Suprapubic skin (tissue), 4 donors: ENCODE measurements around the gene STARD9. TPM values are rescaled to one million over a fixed set of nuclear protein-coding genes. Genes with fewer than 3 reads are reported as not detected.

Source experiments
- DNase-seq, 2 donors: peaks; one replicate each; pipeline ENCODE4 v3.0.0-alpha.2; 2019; ENCODE audit warnings: low spot score in 2 of 2
- H3K27ac ChIP-seq: fragments of 200-600 bp; sonication (generic); one replicate; pipeline ENCODE4 v1.5.1; 2019
- H3K27me3 ChIP-seq: fragments of 200-600 bp; sonication (generic); one replicate; pipeline ENCODE4 v1.5.1; 2019
- H3K36me3 ChIP-seq: fragments of 200-600 bp; sonication (generic); one replicate; pipeline ENCODE4 v1.5.1; 2019
- H3K4me1 ChIP-seq: fragments of 200-600 bp; sonication (generic); one replicate; pipeline ENCODE4 v1.5.1; 2019
- H3K4me3 ChIP-seq: fragments of 200-600 bp; sonication (generic); one replicate; pipeline ENCODE4 v1.5.1; 2019; ENCODE audit warnings: mild to moderate bottlenecking
- H3K9me3 ChIP-seq: fragments of 200-600 bp; sonication (generic); one replicate; pipeline ENCODE4 v1.5.1; 2019
- CTCF ChIP-seq, 2 donors: fragments of 200-600 bp in 1 of 2; fragments of 450-650 bp in 1 of 2; sonication (generic) in 1 of 2; IDR thresholded peaks; one replicate each; pipeline ENCODE4 v1.5.1; 2016 to 2019; ENCODE audit warnings: antibody characterized with exemption in 2 of 2, mild to moderate bottlenecking in 1 of 2, moderate library complexity in 1 of 2
- EP300 ChIP-seq: sonication (generic); formaldehyde crosslinking; IDR thresholded peaks from one replicate; pipeline ENCODE4 v1.6.1; 2017; ENCODE audit warnings: antibody characterized with exemption
- POLR2A ChIP-seq, 2 donors: fragments of 450-650 bp; IDR thresholded peaks; one replicate each; pipeline ENCODE4 v1.6.1; 2017; ENCODE audit warnings: antibody characterized with exemption in 2 of 2, mild to moderate bottlenecking in 2 of 2, moderate library complexity in 2 of 2
- POLR2AphosphoS5 ChIP-seq, 3 donors: sonication (generic); formaldehyde crosslinking; IDR thresholded peaks; one replicate each; pipeline ENCODE4 v1.6.1; 2017; ENCODE audit warnings: antibody characterized with exemption in 3 of 3
- WGBS: methylation state at CpG from one replicate; pipeline ENCODE4 v1.1.5; 2018; 5-methylcytosine and 5-hydroxymethylcytosine counted together
- total RNA-seq, 4 donors: library from RNA; depleted of rRNA; stranded (reverse); fragments of >200 nt; gene quantifications; one replicate each; pipeline ENCODE4 v1.1.0, GENCODE V29; 2016

Gene STARD9
- total RNA-seq, 4 donors from 2014 or later = 5.0 to 24.6 (median 7.6) TPM

GRCh38 chr15:42729409-42729808 lies 154.0 kb downstream of the STARD9 start:
- no peak overlapping the region for H3K4me3 ChIP-seq
- H3K36me3 ChIP-seq = peaks cover 99% of the 10 kb centered on the region
- DNase-seq = no peak
- no peaks in the 10 kb centered on the region for H3K4me1 ChIP-seq
- 100% methylated on average over 5 of the region's 7 CpGs for WGBS
- H3K27ac ChIP-seq = no peak overlapping the region
- TF ChIP-seq POLR2A (IDR thresholded peaks at IDR 0.05) (no peak), CTCF (IDR thresholded peaks at IDR 0.05) (no peak), EP300 (no peak), POLR2AphosphoS5 (IDR thresholded peaks at IDR 0.05) (no peak)
- no peaks in the 10 kb centered on the region for H3K27me3 ChIP-seq
- H3K9me3 ChIP-seq = no peaks in the 10 kb centered on the region

- Histone ChIP-seq H3K27ac (no peak overlapping the region), H3K9me3 (no peaks in the 10 kb centered on the region), H3K27me3 (no peaks in the 10 kb centered on the region), H3K4me1 (no peaks in the 10 kb centered on the region), H3K4me3 (no peak overlapping the region), H3K36me3 (peaks cover 98% of the 10 kb centered on the region)
- no peak for DNase-seq
- TF ChIP-seq EP300 (no peak), CTCF (IDR thresholded peaks at IDR 0.05) (no peak), POLR2AphosphoS5 (IDR thresholded peaks at IDR 0.05) (no peak), POLR2A (IDR thresholded peaks at IDR 0.05) (no peak)
- WGBS = 90% methylated on average over 8 of the region's 8 CpGs
Observed at GRCh38 chr15:42730135-42730534, 154.7 kb downstream of the STARD9 start.

- TF ChIP-seq EP300 = no peak
- no peak for TF ChIP-seq POLR2A (IDR thresholded peaks at IDR 0.05)
- TF ChIP-seq CTCF (IDR thresholded peaks at IDR 0.05) = no peak
- no peak for TF ChIP-seq POLR2AphosphoS5 (IDR thresholded peaks at IDR 0.05)
- DNase-seq = no peak
- Histone ChIP-seq H3K4me1 (peaks cover 2% of the 10 kb centered on the region), H3K36me3 (peaks cover 94% of the 10 kb centered on the region), H3K27me3 (no peaks in the 10 kb centered on the region), H3K4me3 (no peak overlapping the region), H3K9me3 (no peaks in the 10 kb centered on the region), H3K27ac (no peak overlapping the region)
- WGBS = 93% methylated on average over 13 of the region's 14 CpGs
Observed at GRCh38 chr15:42730536-42730935, 155.1 kb downstream of the STARD9 start.

- Histone ChIP-seq H3K9me3 (no peaks in the 10 kb centered on the region), H3K27ac (no peak overlapping the region), H3K27me3 (no peaks in the 10 kb centered on the region), H3K4me1 (peaks cover 10% of the 10 kb centered on the region), H3K4me3 (no peak overlapping the region), H3K36me3 (peaks cover 85% of the 10 kb centered on the region)
- no peak for DNase-seq
- 74% methylated on average over 6 of the region's 6 CpGs for WGBS
- TF ChIP-seq CTCF (IDR thresholded peaks at IDR 0.05) (no peak), POLR2A (IDR thresholded peaks at IDR 0.05) (no peak), EP300 (no peak), POLR2AphosphoS5 (IDR thresholded peaks at IDR 0.05) (no peak)
Observed at GRCh38 chr15:42731461-42731860, 156.1 kb downstream of the STARD9 start.

GRCh38 chr15:42732095-42732827 lies 156.9 kb downstream of the STARD9 start:
- Histone ChIP-seq H3K27me3 (no peaks in the 10 kb centered on the region), H3K4me3 (no peak overlapping the region), H3K4me1 (peaks cover 11% of the 10 kb centered on the region), H3K27ac (no peak overlapping the region), H3K9me3 (no peaks in the 10 kb centered on the region), H3K36me3 (peaks cover 78% of the 10 kb centered on the region)
- no peak for TF ChIP-seq POLR2AphosphoS5 (IDR thresholded peaks at IDR 0.05)
- TF ChIP-seq EP300 = no peak
- no peak for TF ChIP-seq POLR2A (IDR thresholded peaks at IDR 0.05)
- no peak for TF ChIP-seq CTCF (IDR thresholded peaks at IDR 0.05)
- DNase-seq = no peak
- 92% methylated on average over 14 of the region's 15 CpGs for WGBS
